ENCODE measurements around the gene APH1B. TPM values are rescaled to one million over a fixed set of nuclear protein-coding genes. Genes with fewer than 3 reads are reported as not detected.

The APH1B gene
- polyA plus RNA-seq, 1 donor: 11.5 TPM

GRCh38 chr15:63353261-63353660 is 75.9 kb downstream of the APH1B start:
- no peak for DNase-seq (ENCODE audit: low read depth)

DNA sequence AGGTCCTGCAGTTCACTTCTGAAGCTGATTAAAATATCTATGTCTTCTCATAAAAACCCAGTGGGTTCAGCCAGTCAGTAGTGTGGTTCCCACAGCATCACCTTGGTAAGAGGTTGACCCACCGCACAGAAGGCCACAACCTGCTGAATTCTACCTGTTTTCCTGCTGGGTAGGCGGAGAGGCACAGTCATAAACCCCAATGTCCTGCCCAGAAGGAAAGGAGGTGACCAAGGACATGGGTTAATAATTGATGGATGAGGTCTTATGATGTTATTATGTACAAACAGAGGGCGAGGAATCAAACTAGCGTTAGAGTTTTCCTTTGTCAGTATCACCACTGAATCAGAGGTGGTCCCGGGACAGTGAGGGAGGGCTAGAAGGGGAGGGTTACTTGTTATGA is 76.5 kb downstream of the APH1B start:
- DNase-seq (ENCODE audit: low read depth): no peak

- DNase-seq (ENCODE audit: low read depth): no peak
Observed at GRCh38 chr15:63354821-63355650, 77.6 kb downstream of the APH1B start.

DNA sequence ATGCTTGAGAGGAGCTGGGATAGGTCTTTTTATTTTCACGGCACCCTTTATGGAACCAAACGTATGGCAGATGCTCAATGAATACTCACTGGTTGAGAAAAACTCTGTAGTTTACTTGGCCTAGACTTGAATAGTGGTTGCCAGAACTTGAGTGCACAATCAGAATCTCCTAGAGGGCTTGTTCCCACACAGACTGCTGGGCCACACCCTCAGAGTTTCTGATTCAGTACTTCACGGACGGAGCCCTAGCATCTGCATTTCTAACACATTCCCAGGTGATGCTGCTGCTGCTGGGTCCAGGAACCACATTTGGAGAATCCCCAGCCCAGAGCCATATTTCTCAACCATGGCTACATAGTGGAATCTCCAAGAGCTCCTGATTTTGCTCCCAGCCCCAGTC is 79.7 kb downstream of the APH1B start:
- no peak for DNase-seq (ENCODE audit: low read depth)

- DNase-seq (ENCODE audit: low read depth): no peak
Observed at GRCh38 chr15:63357731-63358130, 80.3 kb downstream of the APH1B start.

DNA sequence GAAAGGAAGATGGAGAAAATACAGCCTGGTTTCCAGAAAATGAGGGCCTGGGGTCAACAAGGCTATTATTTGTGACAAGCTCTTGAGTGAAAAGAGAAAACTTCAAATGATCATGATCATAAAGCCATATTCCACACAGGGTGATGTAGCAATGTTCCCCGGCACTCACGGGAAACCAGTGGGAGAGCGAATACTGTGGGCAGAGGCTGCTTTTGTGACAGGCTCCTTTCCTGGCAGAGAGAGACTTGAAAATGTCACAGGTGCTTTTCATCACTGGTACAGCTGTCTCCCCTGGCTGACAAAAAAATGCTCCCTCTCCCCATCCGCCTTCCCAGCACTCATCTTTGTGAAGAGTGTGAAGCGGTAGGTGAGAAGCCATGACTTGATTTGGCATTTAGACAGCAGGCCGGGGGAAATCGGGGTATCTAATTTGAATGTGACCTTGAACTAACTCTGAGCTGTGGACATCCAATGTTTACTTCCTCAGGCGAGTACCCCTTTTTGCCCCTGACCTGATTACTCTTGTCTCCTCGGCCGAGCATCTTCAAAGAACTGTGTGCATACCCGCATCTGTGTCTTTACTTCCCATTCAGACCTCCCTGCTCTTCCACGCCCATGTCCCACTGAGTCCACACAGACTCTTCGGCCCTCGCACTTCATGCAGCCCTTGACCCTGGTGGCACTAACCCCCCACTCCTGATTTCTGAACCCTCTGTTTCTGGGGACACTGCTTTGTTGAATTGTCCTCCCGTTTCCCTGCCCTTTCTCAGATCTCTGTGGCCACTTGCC is 81.0 kb downstream of the APH1B start:
- DNase-seq (ENCODE audit: low read depth): no peak

Other genes starting within 250 kb of the APH1B start
- 6,078 TPM for gene TPM1, start 234.9 kb upstream of the APH1B start, polyA plus RNA-seq (ENCODE audit: insufficient read length)
- gene LACTB, start 155.7 kb upstream of the APH1B start, polyA plus RNA-seq (ENCODE audit: insufficient read length): 16.6 TPM
- 54.2 TPM for gene RPS27L, start 120.1 kb upstream of the APH1B start, polyA plus RNA-seq (ENCODE audit: insufficient read length)
- gene RAB8B, start 88.0 kb upstream of the APH1B start, polyA plus RNA-seq (ENCODE audit: insufficient read length): 16.8 TPM
- gene CA12, start 104.2 kb downstream of the APH1B start, polyA plus RNA-seq (ENCODE audit: insufficient read length): 0.75 TPM
- gene USP3, start 227.0 kb downstream of the APH1B start, polyA plus RNA-seq (ENCODE audit: insufficient read length): 22.1 TPM

All from forelimb muscle (tissue), 1 donor.